K562 (cell line): ENCODE results near the gene CCDC106. TPM values are rescaled to one million over a fixed set of nuclear protein-coding genes. Genes with fewer than 3 reads are reported as not detected.

Experiments used
- ATAC-seq: fragments of 200-7000 bp; cut with Tn5 transposase; 3 replicates; pipeline ENCODE4 v1.9.1; 2020; ENCODE audit warnings: moderate library complexity
- BruUV-seq: library from RNA; stranded (reverse); fragments of 400-500 nt; replicated peaks from 2 replicates; lab custom pipeline; 2021; lab: Mats Ljungman, UMichigan
- CTCF ChIA-PET: fragments of 300-600 bp; formaldehyde crosslinking; extraction: SDS; loops from one replicate; lab custom pipeline; 2021; ENCODE audit warnings: low intra/inter-chr PET ratio; lab: Yijun Ruan, JAX
- POLR2A ChIA-PET: fragments of 300-600, 350-650 bp; sonication (Branson Sonifier 250); formaldehyde crosslinking; extraction: SDS; loops from one replicate; lab custom pipeline; 2021; ENCODE audit warnings: antibody characterized with exemption, inconsistent platforms; lab: Yijun Ruan, JAX
- DNase-seq, 4 experiments: peaks; one replicate each; pipeline versions ENCODE4 v3.0.0 to v3.0.0-alpha.2; 2011 to 2018; ENCODE audit warnings: low spot score in 3 of 4, mixed read lengths in 3 of 4; ENCODE audit errors: extremely low read depth in 1 of 4
- FAIRE-seq: peaks from 2 replicates; lab custom pipeline; 2011; peaks lifted over from hg19 to GRCh38; lab: Jason Lieb, UNC
- H2AFZ ChIP-seq: 2 replicates; pipeline ENCODE4 v1.6.0; 2011; ENCODE audit warnings: low read depth, low read length, control low read depth, inconsistent platforms
- H3K27ac ChIP-seq: fragments of 200-600 bp; 3 replicates; pipeline ENCODE4 v1.8.0; 2011; ENCODE audit warnings: low read depth, mild to moderate bottlenecking, control low read depth, inconsistent platforms, low read length, moderate library complexity, mixed read lengths; ENCODE audit errors: extremely low read depth
- H3K27me3 ChIP-seq, 2 experiments: fragments of 300-600 bp in 1 of 2; 2 replicates in 1 of 2; 3 replicates in 1 of 2; pipeline versions ENCODE4 v1.6.0 to v1.8.0; 2011; ENCODE audit warnings: inconsistent platforms in 2 of 2, low read length in 2 of 2, mild to moderate bottlenecking in 1 of 2, mixed read lengths in 1 of 2, moderate library complexity in 1 of 2; ENCODE audit not compliant: control insufficient read depth in 2 of 2, insufficient read depth in 2 of 2
- H3K36me3 ChIP-seq: fragments of 300-600 bp; 3 replicates; pipeline ENCODE4 v1.8.0; 2011; ENCODE audit warnings: mild to moderate bottlenecking, low read length, inconsistent platforms; ENCODE audit not compliant: control insufficient read depth, insufficient read depth
- H3K4me1 ChIP-seq, 2 experiments: fragments of 200-600 bp in 1 of 2; replicated peaks in 1 of 2; 2 replicates in 1 of 2; 3 replicates in 1 of 2; pipeline versions ENCODE4 v1.5.1 to v1.8.0; 2011; ENCODE audit warnings: inconsistent platforms in 2 of 2, low read length in 2 of 2, mild to moderate bottlenecking in 1 of 2, mixed read lengths in 1 of 2, moderate library complexity in 1 of 2; ENCODE audit not compliant: control insufficient read depth in 2 of 2, insufficient read depth in 2 of 2
- H3K4me2 ChIP-seq: 2 replicates; pipeline ENCODE4 v1.6.1; 2011; ENCODE audit warnings: low read length, control low read depth, inconsistent platforms, mixed read lengths; ENCODE audit not compliant: insufficient read depth
- H3K4me3 ChIP-seq: fragments of 200-600 bp; sonication (generic), shearing (Covaris generic); 2 replicates; pipeline ENCODE4 v1.5.1; 2016; ENCODE audit warnings: control low read depth, inconsistent platforms
- H3K79me2 ChIP-seq: fragments of 200-600 bp; 3 replicates; pipeline ENCODE4 v1.8.0; 2011; ENCODE audit warnings: low read length, inconsistent platforms; ENCODE audit not compliant: control insufficient read depth, insufficient read depth
- H3K9ac ChIP-seq, 2 experiments: 2 replicates each; pipeline versions ENCODE4 v1.6.0 to v1.6.1; 2011; ENCODE audit warnings: low read depth in 2 of 2, low read length in 2 of 2, control low read depth in 1 of 2, inconsistent platforms in 1 of 2, mild to moderate bottlenecking in 1 of 2, mixed read lengths in 1 of 2; ENCODE audit not compliant: insufficient read depth in 1 of 2
- H3K9me1 ChIP-seq: one replicate; pipeline ENCODE4 v1.6.0; 2011; ENCODE audit warnings: inconsistent platforms, mild to moderate bottlenecking, low read length, moderate library complexity; ENCODE audit not compliant: control insufficient read depth, insufficient read depth
- H3K9me3 ChIP-seq: replicated peaks from 2 replicates; pipeline ENCODE4 v1.5.1; 2011; ENCODE audit warnings: low read depth, low read length, inconsistent platforms; ENCODE audit not compliant: control insufficient read depth, insufficient read depth
- H4K20me1 ChIP-seq: replicated peaks from 2 replicates; pipeline ENCODE4 v1.6.1; 2011; ENCODE audit warnings: low read length, inconsistent platforms, mixed read lengths; ENCODE audit not compliant: control insufficient read depth, insufficient read depth
- ATF2 ChIP-seq: sonication (generic); formaldehyde crosslinking; IDR thresholded peaks from 2 replicates; pipeline ENCODE4 v1.8.1; 2022; ENCODE audit warnings: missing genetic modification reagents
- FOXJ3 ChIP-seq: sonication (generic); formaldehyde crosslinking; IDR thresholded peaks from 2 replicates; pipeline ENCODE4 v1.4.0; 2020; ENCODE audit warnings: mild to moderate bottlenecking, missing genetic modification reagents
- HMBOX1 ChIP-seq: sonication (generic); IDR thresholded peaks from 2 replicates; pipeline ENCODE4 v1.6.1; 2016
- NCOA4 ChIP-seq: fragments of 450-650 bp; IDR thresholded peaks from 2 replicates; pipeline ENCODE4 v1.6.1; 2018; ENCODE audit warnings: mild to moderate bottlenecking; ENCODE audit not compliant: partially characterized antibody
- OTX1 ChIP-seq: fragments of 450-650 bp; formaldehyde crosslinking; IDR thresholded peaks from 2 replicates; pipeline ENCODE4 v1.4.0; 2022; ENCODE audit warnings: mild to moderate bottlenecking
- POLR2G ChIP-seq: fragments of 200-400 bp; formaldehyde crosslinking; IDR thresholded peaks from 2 replicates; pipeline ENCODE4 v1.6.1; 2017; ENCODE audit warnings: low read depth, mild to moderate bottlenecking, antibody characterized with exemption, low read length, moderate library complexity
- TAF7 ChIP-seq: fragments of 450-650 bp; IDR thresholded peaks from 2 replicates; pipeline ENCODE4 v1.6.1; 2016; ENCODE audit warnings: missing genetic modification characterization, missing compliant biosample characterization
- WGBS: fragments of 100-300 bp; shearing (Covaris generic); methylation state at CpG from one replicate; pipeline ENCODE4 v1.1.6; 2016; ENCODE audit warnings: low coverage, mixed read lengths; ENCODE audit not compliant: insufficient coverage; ENCODE audit errors: missing lambda C conversion rate; 5-methylcytosine and 5-hydroxymethylcytosine counted together
- in situ Hi-C: fragments of 300-500 bp; cut with MboI; formaldehyde crosslinking; loops from 4 replicates; pipeline ENCODE4 v1.15.0; 2018; ENCODE audit warnings: inconsistent platforms, mixed read lengths
- intact Hi-C: fragments of 100-400 bp; cut with micrococcal nuclease; formaldehyde crosslinking; loops from 2 replicates; pipeline ENCODE4 v1.14.2; 2022
- polyA plus RNA-seq, 8 experiments: library from polyadenylated mRNA; depleted of rRNA in 4 of 8; stranded (reverse) in 5 of 8; unstranded in 3 of 8; fragments of >200 nt; fragmentation: Nextera tagmentation in 2 of 8; fragmentation: Illumina TruSeq in 1 of 8; extraction: Ambion mirVana in 2 of 8; extraction: Trizol in 1 of 8; gene quantifications; 2 replicates each; pipeline versions ENCODE4 v1.2.1 to v1.2.3, GENCODE V29; 2011 to 2014; ENCODE audit warnings: inconsistent platforms in 1 of 8, missing spikeins in 1 of 8
- total RNA-seq, 7 experiments: library from RNA; depleted of rRNA in 6 of 7; stranded (reverse); fragments of >200 nt in 6 of 7; fragmentation: Illumina TruSeq in 2 of 7; extraction: Trizol in 2 of 7; gene quantifications; 2 replicates each; pipeline versions ENCODE4 v1.2.1 to v1.2.3, GENCODE V29; 2011 to 2021; ENCODE audit warnings: low replicate concordance in 1 of 7
- TF ChIP-seq, protein P1 (sequence below): fragments of 450-650 bp; IDR thresholded peaks from 2 replicates; pipeline ENCODE4 v1.6.1; 2018; ENCODE audit not compliant: partially characterized antibody

The CCDC106 gene
- total and polyA plus RNA-seq, 9 of the 15 experiments (the other 6 are each of a cell fraction or from before 2014, with no cell fraction given), result 0.10 to 27.5 (median 15.0) TPM; not detected in 1

- no TSS peak for BruUV-seq
- POLR2A ChIA-PET, result interaction anchor here (0.8 to 2.7 kb wide), 4 partner anchors 9 to 114 kb away, joined by 3 to 18 read pairs (median 3); partner anchors contain the start of gene ZNF865
- no peak for ATAC-seq
Observed at GRCh38 chr19:55618426-55618825, 29.6 kb upstream of the CCDC106 start.

More at GRCh38 chr19:55618426-55618825, 29.6 kb upstream of the CCDC106 start:
- Histone ChIP-seq H3K27ac (no peak overlapping the region), H3K27me3 (no peaks in the 10 kb centered on the region), H3K4me3 (no peak overlapping the region), H3K36me3 (peaks cover 35% of the 10 kb centered on the region; the same call in 2 of the 3 replicates), H4K20me1 (no peaks in the 10 kb centered on the region; the same call in 1 of the 2 replicates), H2AFZ (no peak overlapping the region), H3K4me1 (peaks cover under 1 to 10% of the 10 kb centered on the region in 2 experiments; a peak in 3 of 5 replicates), H3K9me3 (no peaks in the 10 kb centered on the region), H3K9ac (no peak overlapping the region), H3K79me2 (peaks cover 2% of the 10 kb centered on the region; the same call in 1 of the 3 replicates), H3K4me2 (no peak overlapping the region), H3K9me1 (peaks cover 3% of the 10 kb centered on the region)
- intact Hi-C loops (no loop called here), in situ Hi-C loops (no loop called here)
- no peak for TF ChIP-seq FOXJ3
- TF ChIP-seq POLR2G, result no peak
- no peak for TF ChIP-seq OTX1
- TF ChIP-seq TAF7 (tag), result no peak
- TF ChIP-seq HMBOX1, result no peak
- TF ChIP-seq, protein P1, sequence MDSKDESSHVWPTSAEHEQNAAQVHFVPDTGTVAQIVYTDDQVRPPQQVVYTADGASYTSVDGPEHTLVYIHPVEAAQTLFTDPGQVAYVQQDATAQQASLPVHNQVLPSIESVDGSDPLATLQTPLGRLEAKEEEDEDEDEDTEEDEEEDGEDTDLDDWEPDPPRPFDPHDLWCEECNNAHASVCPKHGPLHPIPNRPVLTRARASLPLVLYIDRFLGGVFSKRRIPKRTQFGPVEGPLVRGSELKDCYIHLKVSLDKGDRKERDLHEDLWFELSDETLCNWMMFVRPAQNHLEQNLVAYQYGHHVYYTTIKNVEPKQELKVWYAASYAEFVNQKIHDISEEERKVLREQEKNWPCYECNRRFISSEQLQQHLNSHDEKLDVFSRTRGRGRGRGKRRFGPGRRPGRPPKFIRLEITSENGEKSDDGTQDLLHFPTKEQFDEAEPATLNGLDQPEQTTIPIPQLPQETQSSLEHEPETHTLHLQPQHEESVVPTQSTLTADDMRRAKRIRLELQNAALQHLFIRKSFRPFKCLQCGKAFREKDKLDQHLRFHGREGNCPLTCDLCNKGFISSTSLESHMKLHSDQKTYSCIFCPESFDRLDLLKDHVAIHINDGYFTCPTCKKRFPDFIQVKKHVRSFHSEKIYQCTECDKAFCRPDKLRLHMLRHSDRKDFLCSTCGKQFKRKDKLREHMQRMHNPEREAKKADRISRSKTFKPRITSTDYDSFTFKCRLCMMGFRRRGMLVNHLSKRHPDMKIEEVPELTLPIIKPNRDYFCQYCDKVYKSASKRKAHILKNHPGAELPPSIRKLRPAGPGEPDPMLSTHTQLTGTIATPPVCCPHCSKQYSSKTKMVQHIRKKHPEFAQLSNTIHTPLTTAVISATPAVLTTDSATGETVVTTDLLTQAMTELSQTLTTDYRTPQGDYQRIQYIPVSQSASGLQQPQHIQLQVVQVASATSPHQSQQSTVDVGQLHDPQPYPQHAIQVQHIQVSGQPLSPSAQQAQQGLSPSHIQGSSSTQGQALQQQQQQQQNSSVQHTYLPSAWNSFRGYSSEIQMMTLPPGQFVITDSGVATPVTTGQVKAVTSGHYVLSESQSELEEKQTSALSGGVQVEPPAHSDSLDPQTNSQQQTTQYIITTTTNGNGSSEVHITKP, result no peak
- no peak for TF ChIP-seq NCOA4
- TF ChIP-seq ATF2 (CRISPR knock-in tag), result no peak
- FAIRE-seq (no peak), DNase-seq (no peak)
- 42% methylated on average over 1 of the region's 7 CpGs for WGBS
- CTCF ChIA-PET, result no interaction called here
